ENCODE results near the gene PADI4.

The PADI4 gene

DNA sequence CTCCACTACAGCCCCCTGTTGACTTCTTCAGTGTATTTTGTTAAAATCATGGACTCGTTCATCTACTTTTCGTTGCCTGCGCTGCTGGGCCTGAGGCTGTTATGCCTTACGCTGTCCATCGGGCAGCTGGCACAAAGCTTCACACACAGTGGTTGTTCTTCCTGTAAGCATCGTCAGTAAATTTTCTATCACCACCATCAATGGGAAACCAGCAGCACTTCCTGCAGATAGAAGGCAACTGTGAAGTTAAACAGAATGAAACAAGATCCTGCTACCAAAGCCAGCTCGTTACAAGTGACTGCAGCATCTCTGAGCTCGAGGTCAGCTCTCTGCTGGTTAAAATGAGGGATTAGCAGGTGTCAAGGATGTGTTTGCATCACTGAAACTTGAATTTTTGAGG, 42.1 kb downstream of the PADI4 start:
- DNase-seq (ENCODE audit: low read depth): peak; percentile 54

DNA sequence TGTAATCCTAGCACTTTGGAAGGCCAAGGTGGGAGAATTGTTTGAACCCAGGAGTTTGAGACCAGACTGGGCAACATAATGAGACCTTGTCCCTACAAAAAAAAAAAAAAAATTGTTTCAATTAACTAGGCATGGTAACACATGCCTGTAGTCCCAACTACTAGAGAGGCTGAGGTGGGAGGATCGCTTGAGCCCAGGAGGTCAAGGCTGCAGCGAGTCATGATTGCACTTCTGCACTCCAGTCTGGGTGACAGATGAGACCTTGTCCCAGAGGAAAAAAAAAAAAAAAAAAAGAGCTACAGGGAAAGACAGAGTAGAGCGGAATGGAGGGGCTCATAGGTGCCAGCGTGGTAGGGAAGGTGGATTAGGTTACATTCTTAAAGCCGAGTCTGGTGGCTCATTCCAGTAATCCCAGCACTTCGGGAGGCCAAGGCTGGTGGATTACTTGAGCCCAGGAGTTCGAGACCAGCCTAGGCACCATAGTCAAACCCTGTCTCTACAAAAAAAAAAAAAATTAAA, 43.0 kb downstream of the PADI4 start:
- no peak for DNase-seq (ENCODE audit: low read depth)

DNA sequence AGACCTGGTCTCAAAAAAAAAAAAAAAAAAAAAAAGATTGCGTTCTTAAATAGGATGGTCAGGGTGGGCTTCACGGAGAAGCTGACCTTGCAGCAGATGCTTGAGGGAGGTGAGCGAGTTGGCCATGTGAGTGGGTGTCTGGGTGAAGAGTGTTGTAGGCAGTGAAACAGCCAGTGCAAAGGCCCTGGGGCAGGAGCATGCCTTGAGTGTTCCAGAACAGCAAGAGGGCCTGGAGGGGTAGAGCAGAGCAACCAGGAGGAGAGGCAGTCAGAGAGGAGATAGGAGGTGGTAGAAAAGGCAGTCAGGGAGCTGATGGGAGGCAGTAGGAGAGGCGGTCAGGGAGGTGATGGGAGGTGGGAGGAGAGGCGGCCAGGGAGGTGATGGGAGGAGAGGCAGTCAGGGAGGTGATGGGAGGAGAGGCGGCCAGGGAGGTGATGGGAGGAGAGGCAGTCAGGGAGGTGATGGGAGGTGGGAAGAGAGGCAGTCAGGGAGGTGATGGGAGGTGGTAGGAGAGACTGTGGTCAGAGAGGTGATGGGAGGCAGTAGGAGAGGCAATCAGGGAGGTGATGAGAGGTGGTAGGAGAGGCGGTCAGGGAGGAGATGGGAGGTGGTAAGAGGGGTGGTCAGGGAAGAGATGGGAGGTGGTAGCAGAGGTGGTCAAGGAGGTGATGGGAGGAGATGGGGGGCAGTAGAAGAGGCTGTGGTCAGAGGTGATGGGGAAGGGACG, 43.8 kb downstream of the PADI4 start:
- no peak for DNase-seq (ENCODE audit: low read depth)

DNA sequence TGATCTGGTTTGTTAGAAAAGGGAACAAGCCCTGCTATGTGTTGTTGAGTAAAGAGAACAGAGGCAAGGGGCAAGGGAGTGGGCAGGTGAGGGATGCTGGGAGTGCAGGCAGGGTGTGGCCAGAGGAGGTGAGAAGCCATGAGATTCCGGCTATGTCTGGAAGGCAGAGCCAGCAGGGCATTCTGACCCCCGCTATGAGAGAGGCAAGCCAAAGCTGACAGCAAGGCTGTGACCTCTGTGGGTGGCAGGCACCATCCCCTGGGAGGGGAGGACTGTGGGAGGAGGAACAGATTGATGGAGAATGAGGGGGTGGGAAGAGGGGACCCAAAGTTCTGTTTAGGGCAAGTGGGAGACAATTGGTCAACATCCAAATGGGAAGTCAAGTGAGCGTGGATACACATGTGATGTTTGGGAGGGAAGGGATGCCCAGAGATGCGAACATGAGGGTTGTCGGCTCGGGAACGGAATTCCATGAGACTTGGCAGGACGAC, 44.5 kb downstream of the PADI4 start:
- no peak for DNase-seq (ENCODE audit: low read depth)

DNA sequence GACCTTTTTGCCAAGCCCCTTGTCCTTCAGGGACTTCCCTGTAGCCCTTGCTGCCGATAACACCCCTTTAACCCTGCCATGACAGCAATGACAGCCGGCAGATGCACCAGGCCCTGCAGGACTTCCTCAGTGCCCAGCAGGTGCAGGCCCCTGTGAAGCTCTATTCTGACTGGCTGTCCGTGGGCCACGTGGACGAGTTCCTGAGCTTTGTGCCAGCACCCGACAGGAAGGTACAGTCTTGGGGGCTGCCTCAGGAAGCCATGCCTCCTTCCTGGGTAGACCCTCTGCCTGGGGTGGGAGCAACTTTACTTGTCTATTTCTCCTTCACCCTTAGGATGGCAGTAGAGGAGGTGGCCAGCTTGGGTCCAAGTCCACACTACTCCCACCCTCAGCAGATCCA, 47.9 kb downstream of the PADI4 start:
- no peak for DNase-seq (ENCODE audit: low read depth)

DNA sequence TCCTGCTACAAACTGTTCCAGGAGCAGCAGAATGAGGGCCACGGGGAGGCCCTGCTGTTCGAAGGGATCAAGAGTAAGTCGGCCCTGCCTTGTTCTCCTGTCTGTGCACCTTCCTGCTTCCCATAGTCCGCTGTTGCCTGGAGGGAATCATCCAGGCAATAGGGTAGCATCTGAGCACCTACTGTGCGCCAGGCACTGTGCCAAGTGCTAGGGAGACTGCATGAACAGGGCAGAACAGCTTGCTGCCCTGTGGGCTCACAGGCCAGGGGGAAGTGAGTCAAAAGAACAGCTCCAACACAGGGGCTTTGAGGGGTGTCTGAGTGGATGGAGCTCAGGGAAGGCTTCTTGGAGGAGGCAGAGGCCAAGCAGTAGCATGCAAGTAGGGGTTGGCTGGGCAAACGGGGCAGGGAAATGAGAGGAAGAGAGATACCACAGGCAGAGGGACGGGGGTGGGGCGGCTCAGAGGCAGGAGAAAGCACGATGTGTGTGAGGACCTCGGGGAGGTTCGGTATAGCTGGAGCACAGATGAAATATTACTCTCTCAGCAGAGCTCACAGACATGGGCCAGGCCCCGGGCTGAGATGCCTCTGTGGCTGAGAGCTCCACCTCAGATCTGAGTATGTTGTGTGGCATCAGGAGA, 48.5 kb downstream of the PADI4 start:
- peak; percentile 56 for DNase-seq (ENCODE audit: low read depth)

DNA sequence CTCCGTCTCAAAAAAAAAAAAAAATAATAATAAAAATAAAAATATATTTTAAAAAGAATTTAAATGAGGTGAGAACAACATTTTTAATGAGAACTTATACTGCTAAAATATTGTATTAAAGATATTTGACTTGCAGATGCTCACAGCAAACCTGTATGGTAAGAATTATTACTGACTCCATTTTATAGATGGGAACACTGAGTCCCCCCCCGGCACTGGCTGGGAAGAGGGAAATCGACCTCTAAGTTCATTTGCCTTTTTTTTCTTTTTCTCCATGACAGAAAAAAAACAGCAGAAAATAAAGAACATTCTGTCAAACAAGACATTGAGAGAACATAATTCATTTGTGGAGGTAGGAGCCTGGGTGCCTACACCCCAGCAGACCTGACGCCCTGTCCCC, 50.6 kb downstream of the PADI4 start:
- DNase-seq (ENCODE audit: low read depth): no peak

DNA sequence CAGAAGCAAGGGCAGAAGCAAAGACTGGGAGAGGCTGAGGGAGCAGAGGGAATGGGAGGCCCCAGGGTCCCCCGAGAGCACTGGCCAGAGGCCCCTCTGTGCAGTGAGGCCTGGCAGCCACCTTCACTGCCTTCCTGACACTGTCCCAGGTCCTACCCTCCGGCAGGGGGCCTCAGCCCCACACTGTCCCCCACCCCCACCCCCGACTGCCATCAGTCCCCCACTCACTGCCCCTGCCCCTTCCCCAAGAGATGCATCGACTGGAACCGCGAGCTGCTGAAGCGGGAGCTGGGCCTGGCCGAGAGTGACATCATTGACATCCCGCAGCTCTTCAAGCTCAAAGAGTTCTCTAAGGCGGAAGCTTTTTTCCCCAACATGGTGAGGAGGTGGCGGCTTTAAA, 51.0 kb downstream of the PADI4 start:
- DNase-seq (ENCODE audit: low read depth): no peak

DNA sequence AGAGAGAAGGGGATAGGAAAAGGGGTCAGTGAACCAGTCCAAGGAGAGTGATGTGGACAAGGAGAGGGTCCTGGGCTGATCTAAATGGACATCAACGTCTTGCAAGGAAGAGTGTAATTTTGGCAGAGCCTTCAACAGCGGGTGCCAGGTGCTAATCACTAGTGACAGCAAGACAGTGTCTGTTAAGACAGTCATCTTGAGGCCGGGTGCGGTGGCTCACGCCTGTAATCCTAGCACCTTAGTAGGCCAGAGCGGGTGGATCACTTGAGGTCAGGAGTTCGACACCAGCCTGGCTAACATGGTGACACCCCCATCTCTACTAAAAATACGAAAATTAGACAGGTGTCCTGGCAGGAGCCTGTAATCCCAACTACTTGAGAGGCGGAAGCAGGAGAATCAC, 51.8 kb downstream of the PADI4 start:
- DNase-seq (ENCODE audit: low read depth): no peak

DNA sequence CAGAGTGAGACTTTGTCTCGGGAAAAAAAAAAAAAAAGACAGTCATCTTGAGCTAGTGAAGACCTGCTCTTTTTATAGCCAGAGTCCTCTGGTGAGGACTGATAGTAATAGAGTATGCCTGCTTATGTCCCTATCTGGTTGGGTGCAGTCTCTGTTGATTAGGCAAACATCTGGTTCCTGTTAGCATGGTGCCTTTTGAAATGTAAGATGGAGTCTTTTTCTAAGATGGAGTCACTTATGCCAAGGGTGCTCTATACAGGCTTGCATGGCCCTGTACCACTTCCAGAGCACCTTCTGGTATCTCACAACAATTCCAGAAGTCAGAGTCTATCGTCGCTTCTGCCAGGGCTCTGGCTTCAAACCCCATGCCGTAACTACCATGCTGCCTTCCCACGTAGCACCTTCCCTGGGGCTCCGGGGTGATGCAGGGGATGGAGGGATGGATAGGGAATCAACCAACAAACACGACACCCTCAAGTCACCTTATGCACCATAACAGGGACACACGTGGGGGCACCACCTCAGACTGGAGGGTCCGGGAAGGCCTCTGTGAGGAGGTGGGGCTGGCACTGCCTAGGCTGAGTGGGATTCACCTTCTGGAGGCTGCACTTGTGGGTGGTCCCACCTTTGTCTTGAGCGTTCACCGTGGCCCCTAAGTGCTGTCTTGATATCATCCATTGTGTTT, 52.4 kb downstream of the PADI4 start:
- peak; percentile 78 for DNase-seq (ENCODE audit: low read depth)

DNA sequence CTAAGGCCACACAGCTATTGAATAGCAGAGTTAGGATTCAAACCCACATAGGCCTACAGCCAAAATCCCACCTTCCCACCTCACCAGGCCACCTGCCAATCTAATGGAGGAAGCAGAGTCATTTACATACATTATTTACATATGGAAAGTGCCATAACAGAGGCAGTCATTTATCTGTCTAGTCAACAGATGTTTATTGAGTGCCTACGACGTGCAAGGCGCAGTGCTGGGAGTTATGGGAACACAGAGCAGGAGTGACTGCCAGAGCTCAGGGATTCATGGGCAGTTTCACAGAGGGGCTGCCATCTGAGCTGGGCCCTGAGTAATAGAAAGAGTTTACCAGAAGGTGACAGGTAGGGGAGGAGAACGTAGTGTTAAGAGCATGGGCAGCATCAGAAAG, 53.7 kb downstream of the PADI4 start:
- DNase-seq (ENCODE audit: low read depth): no peak

DNA sequence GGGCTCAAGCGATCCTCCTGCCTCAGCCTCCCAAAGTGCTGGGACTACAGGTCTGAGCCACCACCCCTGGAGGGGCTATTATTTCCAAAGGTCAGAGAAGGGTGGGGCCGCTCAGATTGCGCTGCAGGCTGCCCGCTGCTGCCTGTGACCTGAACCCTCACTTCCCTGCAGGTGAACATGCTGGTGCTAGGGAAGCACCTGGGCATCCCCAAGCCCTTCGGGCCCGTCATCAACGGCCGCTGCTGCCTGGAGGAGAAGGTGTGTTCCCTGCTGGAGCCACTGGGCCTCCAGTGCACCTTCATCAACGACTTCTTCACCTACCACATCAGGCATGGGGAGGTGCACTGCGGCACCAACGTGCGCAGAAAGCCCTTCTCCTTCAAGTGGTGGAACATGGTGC, 55.4 kb downstream of the PADI4 start:
- no peak for DNase-seq (ENCODE audit: low read depth)

DNA sequence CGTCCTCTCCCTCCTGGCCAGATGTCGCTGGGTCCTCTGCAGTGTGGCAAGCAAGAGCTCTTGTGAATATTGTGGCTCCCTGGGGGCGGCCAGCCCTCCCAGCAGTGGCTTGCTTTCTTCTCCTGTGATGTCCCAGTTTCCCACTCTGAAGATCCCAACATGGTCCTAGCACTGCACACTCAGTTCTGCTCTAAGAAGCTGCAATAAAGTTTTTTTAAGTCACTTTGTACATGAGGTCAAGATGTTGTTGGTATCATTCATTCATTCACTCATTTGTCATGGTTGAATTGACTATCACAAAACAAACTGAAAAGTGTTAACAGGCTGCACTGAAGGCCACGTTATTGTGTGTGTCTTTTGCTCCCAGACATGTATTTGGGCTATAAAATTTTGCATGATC, 55.8 kb downstream of the PADI4 start:
- DNase-seq (ENCODE audit: low read depth): no peak

DNA sequence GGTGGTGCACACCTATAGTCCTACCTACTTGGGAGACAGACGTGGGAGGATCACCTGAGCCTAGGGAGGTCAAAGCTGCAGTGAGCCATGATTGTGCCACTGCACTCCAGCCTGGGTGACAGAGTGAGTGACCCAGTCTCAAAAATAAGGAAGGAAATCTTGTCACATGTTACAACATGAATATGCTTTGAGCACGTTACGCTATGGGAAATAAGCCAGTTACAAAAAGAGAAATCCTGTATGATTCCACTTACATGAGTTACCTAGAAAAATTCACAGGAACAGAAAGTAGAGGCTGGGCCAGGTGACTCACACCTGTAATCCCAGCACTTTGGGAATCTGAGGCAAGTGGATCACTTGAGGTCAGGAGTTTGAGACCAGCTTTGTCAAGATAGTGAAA, 57.3 kb downstream of the PADI4 start:
- no peak for DNase-seq (ENCODE audit: low read depth)

DNA sequence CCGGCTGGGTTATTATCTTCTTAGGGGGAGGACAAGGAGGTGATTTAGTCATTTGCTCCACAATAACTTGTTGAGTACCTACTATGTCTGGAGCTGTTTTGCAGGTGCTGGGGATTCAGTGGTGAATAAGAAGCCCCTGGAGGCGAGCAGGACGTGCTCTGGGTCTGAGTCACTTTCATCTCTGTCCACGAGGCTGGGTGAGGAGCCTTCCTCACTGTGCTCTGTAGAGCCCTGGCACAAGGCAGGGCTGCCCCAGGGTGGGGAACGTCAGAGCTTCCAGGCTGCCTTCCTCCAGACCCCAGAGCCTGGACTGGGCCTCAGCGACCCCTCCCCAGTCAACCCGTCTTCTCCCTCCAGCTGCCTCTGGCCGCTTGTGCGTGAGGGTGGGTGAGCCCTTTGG, 61.5 kb downstream of the PADI4 start:
- no peak for DNase-seq (ENCODE audit: low read depth)

DNA sequence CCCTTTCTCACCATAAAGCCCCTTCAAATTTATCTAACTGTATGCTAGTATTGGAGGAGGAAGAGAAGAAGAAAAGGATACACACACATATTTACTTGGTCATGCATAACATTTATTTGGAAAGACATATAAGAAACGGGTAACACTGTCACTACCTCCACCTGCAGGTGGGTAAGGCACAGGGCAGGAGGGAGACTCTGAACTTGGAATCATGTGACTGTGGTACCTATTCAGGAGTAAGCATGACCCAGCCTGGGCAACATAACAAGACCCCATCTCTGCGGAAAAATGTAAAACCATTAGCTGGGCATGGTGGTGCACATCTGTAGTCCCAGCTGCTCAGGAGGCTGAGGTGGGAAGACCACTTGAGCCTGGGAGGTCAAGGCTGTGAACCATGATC, 62.6 kb downstream of the PADI4 start:
- DNase-seq (ENCODE audit: low read depth): no peak

DNA sequence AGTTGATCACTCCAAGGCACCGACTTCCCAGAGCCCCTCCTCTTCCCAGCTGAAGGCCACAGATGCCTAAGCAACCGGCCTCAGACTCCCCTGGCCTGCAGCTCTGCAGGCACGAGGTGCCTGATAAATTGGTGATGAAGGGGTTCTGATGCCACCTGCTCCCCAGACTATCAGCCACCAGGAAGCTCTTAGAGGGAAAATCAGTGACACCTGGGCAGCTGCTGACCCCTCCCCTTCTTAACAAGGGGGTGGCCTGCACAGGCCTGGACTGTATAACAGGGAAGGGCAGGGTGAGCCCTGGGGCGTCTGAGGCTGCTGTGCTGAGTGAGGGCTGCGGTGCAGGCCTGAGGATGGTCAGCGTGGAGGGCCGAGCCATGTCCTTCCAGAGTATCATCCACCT, 63.9 kb downstream of the PADI4 start, which contains the start of gene PADI6:
TSS of gene PADI6 (plus strand) at position 301 of the 400 bp plus-strand sequence. CDS start at position 351, 50 bp downstream.
- no peak for DNase-seq (ENCODE audit: low read depth)

DNA sequence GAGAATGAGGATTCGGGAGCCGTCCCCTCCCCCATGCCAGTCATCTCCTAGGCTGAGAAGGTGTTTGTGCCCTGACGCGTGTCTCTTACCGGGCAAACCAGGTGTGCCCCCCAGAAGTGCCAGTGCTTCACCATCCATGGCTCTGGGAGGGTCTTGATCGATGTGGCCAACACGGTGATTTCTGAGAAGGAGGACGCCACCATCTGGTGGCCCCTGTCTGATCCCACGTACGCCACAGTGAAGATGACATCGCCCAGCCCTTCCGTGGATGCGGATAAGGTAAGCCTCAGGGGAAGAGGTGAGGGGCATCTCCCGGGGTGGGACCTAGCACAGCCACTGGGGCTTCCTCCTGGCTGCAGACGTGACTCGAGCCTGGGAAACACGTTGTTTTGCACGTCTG, 65.0 kb downstream of the PADI4 start:
- DNase-seq (ENCODE audit: low read depth): no peak

DNA sequence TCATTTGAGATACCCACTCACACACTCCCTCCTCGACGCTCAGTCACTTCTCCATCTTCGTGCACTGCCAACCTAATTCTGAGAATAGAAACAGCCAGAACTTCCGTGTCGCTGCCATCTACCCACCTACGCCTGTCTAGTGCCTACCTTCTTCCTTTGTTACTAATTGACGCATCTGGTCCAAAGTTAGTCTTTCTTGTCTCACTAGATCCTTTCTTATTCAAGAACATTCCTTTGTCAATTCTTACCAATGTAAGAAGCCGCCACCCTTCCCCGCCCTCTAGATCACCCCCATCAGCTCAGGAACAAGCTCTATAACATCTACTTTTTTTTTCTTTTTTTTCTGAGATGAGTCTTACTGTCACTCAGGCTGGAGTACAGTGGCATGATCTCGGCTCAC, 67.7 kb downstream of the PADI4 start:
- no peak for DNase-seq (ENCODE audit: low read depth)

DNA sequence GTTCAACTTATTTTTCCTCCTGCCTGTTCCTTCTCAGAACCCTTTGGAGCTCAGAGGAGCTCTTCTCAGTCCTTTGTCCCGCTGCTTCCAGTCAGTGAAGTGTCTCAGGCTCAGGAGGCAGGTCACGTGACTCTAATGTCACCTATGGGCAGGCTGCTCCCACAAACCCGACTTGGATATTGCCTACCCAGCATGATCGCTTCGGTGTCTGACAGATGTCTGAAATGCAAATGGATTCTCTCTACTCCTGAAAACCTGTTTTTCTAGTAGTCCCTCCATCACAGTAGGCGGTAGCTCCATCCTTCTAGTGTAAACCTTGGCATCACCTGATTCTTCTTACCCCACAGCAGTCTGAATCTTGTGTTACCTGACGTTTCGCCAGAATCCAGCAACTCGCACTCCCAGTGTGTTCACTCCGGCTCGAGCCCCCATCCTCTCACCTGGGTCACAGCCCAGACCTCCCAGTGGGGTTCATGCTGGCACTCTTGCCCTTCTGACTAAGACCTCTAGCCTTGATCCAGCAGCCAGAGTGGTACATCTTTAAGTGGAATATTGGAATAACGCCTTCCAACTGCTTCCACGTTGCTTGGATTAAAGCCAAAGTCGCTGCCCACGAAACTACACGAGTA, 69.4 kb downstream of the PADI4 start:
- no peak for DNase-seq (ENCODE audit: low read depth)

DNA sequence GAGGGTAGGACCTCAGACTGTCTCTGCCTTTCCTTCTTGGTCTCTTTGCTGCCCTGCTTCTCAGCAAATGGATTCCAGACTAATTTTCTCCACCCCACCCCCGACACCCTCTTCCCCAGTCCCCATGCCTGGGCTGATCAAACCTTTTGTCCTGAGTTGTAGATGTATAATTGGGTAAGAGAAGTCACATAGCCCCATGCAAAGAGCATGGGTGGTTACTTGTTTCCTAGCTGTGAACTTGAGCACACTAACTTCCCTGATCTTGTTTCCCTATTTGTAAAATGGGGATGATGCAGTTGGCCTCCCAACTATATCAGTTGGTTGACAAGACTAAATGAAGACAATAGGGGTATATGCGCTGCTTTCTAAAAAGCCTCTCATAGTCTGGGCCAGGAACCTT, 73.2 kb downstream of the PADI4 start:
- no peak for DNase-seq (ENCODE audit: low read depth)

DNA sequence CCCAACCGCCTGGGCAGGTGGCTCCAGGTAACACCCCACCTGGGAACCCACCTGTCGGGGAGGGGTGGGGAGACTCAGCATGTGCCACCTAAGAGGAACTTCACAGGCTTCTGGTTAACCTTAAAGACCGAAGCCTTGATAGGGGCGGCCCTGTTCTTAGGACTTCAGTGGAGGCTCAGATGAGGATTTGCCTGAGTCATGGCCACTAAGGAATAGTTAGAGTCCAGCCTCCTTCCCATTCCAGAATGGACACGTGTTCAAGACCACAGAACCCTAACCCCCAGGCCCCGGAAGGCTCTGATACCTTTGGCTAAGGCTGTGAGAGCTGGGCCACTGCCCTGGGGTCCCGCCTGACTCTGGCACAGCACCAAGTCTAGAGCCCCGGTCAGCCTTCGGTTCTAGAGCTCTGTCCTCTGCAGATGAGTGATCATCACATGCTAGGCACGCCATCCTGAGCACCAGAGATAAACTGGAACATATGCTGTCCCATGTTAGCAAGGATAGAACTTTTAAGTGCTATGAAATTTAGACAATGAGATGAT, 84.3 kb downstream of the PADI4 start:
- DNase-seq (ENCODE audit: low read depth): no peak

Data from CMK (cell line).